GM19452 (cell line): ENCODE results near the gene FAM83C.
"Not testable (repeated sequence)": the region's sequence is repeated elsewhere in the genome, so short reads cannot be mapped to it uniquely, and the experiment has no call there.

Experiments used
- ATAC-seq: cut with Tn5 transposase; IDR thresholded peaks from one replicate; pipeline ENCODE4 v1.9.1; 2021; ENCODE audit not compliant: unreplicated experiment

Gene FAM83C

GRCh38 chr20:35318502-35319157 lies 26.4 kb upstream of the FAM83C start:
- no peak for ATAC-seq

- ATAC-seq, result no peak
Measured at GRCh38 chr20:35317416-35318210, 25.4 kb upstream of the FAM83C start.

GRCh38 chr20:35316086-35316485 lies 23.9 kb upstream of the FAM83C start:
- ATAC-seq, result no peak

GRCh38 chr20:35315632-35316020 lies 23.4 kb upstream of the FAM83C start:
- ATAC-seq, result not testable (repeated sequence)

- ATAC-seq, result no peak
Measured at GRCh38 chr20:35314816-35315631, 22.8 kb upstream of the FAM83C start.

- ATAC-seq, result no peak
Measured at GRCh38 chr20:35312318-35312717, 20.1 kb upstream of the FAM83C start.

GRCh38 chr20:35311822-35312221 lies 19.6 kb upstream of the FAM83C start:
- ATAC-seq, result no peak

GRCh38 chr20:35311409-35311808 lies 19.2 kb upstream of the FAM83C start:
- ATAC-seq, result no peak

GRCh38 chr20:35307666-35308653 lies 15.7 kb upstream of the FAM83C start:
- ATAC-seq, result no peak

GRCh38 chr20:35306931-35307517 lies 14.8 kb upstream of the FAM83C start:
- ATAC-seq, result no peak

GRCh38 chr20:35305682-35306556 lies 13.7 kb upstream of the FAM83C start:
- ATAC-seq, result no peak

- ATAC-seq, result no peak
Measured at GRCh38 chr20:35304956-35305355, 12.7 kb upstream of the FAM83C start.

GRCh38 chr20:35303735-35304491 lies 11.7 kb upstream of the FAM83C start:
- peak; percentile 60 for ATAC-seq

GRCh38 chr20:35303382-35303734 lies 11.1 kb upstream of the FAM83C start:
- no peak for ATAC-seq

GRCh38 chr20:35302421-35303335 lies 10.5 kb upstream of the FAM83C start:
- ATAC-seq, result no peak

GRCh38 chr20:35301426-35301825 lies 9.2 kb upstream of the FAM83C start:
- ATAC-seq, result no peak

- no peak for ATAC-seq
Measured at GRCh38 chr20:35300469-35301262, 8.4 kb upstream of the FAM83C start.
